Activated T-helper 2 cell treated with anti-CD3 and anti-CD28 coated beads, Interferon-gamma antibody, Interleukin-2, Interleukin-4, amounts not matched to agents 10 μg/mL and 5 μg/mL and 100 μg/mL, durations not matched to agents 14 hours and 24 hours and 36 hours (primary cell): ENCODE results near the gene IL1RAPL1. TPM values are rescaled to one million over a fixed set of nuclear protein-coding genes. Genes with fewer than 3 reads are reported as not detected.

Experiments used
- DNase-seq: peaks from one replicate; pipeline ENCODE4 v3.0.0; 2021; ENCODE audit warnings: low spot score
- H3K27ac Mint-ChIP-seq: one replicate; pipeline ENCODE4 v1.8.0; 2021; ENCODE audit warnings: mixed read lengths
- H3K27me3 Mint-ChIP-seq: one replicate; pipeline ENCODE4 v1.8.0; 2021; ENCODE audit warnings: low read depth, mixed read lengths
- H3K36me3 Mint-ChIP-seq: one replicate; pipeline ENCODE4 v1.8.0; 2021; ENCODE audit warnings: low read depth, mixed read lengths
- H3K4me1 Mint-ChIP-seq: one replicate; pipeline ENCODE4 v1.8.0; 2021; ENCODE audit warnings: low read depth, mixed read lengths
- H3K4me3 Mint-ChIP-seq: one replicate; pipeline ENCODE4 v1.8.0; 2021; ENCODE audit warnings: low read depth, mild to moderate bottlenecking, moderate library complexity, mixed read lengths
- H3K9me3 Mint-ChIP-seq: one replicate; pipeline ENCODE4 v1.8.0; 2021; ENCODE audit warnings: mixed read lengths
- intact Hi-C: fragments of 100-400 bp; cut with micrococcal nuclease; formaldehyde crosslinking; loops from one replicate; pipeline ENCODE4 v1.15.1; 2023
- total RNA-seq: library from RNA; stranded (reverse); gene quantifications from 2 replicates; pipeline ENCODE4 v1.2.3, GENCODE V29; 2022

IL1RAPL1 gene
- total RNA-seq, 1 donor from 2014 or later = not detected

DNA sequence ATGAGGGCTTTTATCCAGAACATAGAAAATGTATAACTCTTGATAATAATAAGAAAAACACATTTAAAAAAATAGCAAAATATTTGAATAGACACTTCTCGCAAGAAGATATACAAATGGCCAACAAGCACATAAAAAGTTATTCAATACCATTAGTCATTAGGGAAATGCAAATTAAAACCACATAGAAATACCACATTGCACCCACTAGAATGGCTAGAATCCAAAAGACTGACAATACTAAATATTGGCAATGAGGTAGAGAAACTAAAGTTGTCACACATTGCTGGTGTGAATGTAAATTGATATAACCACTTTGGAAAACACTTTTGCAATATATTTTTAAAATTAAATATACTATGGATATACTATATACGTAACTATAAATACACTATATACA, 873.8 kb downstream of the IL1RAPL1 start:
- H3K4me1 Mint-ChIP-seq = no peaks in the 10 kb centered on the region
- no peak overlapping the region for H3K4me3 Mint-ChIP-seq
- H3K36me3 Mint-ChIP-seq = no peaks in the 10 kb centered on the region
- no peak overlapping the region for H3K27ac Mint-ChIP-seq
- no peak for DNase-seq
- H3K9me3 Mint-ChIP-seq = peaks cover 7% of the 10 kb centered on the region
- no peaks in the 10 kb centered on the region for H3K27me3 Mint-ChIP-seq
- intact Hi-C loops = no loop called here

DNA sequence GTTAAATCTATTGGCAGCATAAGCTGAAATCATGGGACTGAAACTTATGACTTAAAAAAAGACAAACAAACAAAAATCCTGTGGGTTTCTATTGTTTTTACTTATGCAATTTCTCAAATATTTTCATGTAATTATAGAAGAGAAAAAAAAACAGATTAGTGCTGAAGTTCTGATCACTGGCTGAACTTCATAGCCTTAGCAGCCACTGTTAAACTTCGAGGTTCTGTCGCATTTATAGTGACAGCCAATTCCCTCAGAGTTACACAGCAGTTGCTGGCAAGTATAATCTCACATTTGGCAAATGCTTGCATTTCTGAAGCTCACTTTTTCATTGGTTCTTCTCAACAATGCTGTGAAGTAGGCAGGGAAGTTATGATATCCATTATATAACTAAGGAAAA, 879.2 kb downstream of the IL1RAPL1 start:
- intact Hi-C loops = no loop called here
- H3K9me3 Mint-ChIP-seq = no peaks in the 10 kb centered on the region
- no peaks in the 10 kb centered on the region for H3K4me1 Mint-ChIP-seq
- no peaks in the 10 kb centered on the region for H3K27me3 Mint-ChIP-seq
- H3K27ac Mint-ChIP-seq = no peak overlapping the region
- H3K36me3 Mint-ChIP-seq = no peaks in the 10 kb centered on the region
- no peak for DNase-seq
- H3K4me3 Mint-ChIP-seq = no peak overlapping the region

GRCh38 chrX:29468911-29469494, 881.8 kb downstream of the IL1RAPL1 start:
- Mint-ChIP-seq H3K36me3 (no peaks in the 10 kb centered on the region), H3K4me3 (no peak overlapping the region), H3K27me3 (no peaks in the 10 kb centered on the region), H3K4me1 (no peaks in the 10 kb centered on the region), H3K9me3 (no peaks in the 10 kb centered on the region), H3K27ac (no peak overlapping the region)
- DNase-seq = no peak
- intact Hi-C loops = no loop called here

- H3K27ac Mint-ChIP-seq = no peak overlapping the region
- no peaks in the 10 kb centered on the region for H3K27me3 Mint-ChIP-seq
Measured at GRCh38 chrX:29470030-29470429, 882.8 kb downstream of the IL1RAPL1 start.

GRCh38 chrX:29471829-29472228, 884.6 kb downstream of the IL1RAPL1 start:
- H3K9me3 Mint-ChIP-seq = no peaks in the 10 kb centered on the region
- H3K36me3 Mint-ChIP-seq = no peaks in the 10 kb centered on the region
- H3K27ac Mint-ChIP-seq = no peak overlapping the region
- H3K4me3 Mint-ChIP-seq = no peak overlapping the region
- intact Hi-C loops = no loop called here
- H3K4me1 Mint-ChIP-seq = no peaks in the 10 kb centered on the region
- no peak for DNase-seq
- no peaks in the 10 kb centered on the region for H3K27me3 Mint-ChIP-seq

More at GRCh38 chrX:29470030-29470429, 882.8 kb downstream of the IL1RAPL1 start:
- Mint-ChIP-seq H3K4me1 (no peaks in the 10 kb centered on the region), H3K9me3 (no peaks in the 10 kb centered on the region), H3K4me3 (no peak overlapping the region), H3K36me3 (no peaks in the 10 kb centered on the region)
- no peak for DNase-seq
- intact Hi-C loops = no loop called here

DNA sequence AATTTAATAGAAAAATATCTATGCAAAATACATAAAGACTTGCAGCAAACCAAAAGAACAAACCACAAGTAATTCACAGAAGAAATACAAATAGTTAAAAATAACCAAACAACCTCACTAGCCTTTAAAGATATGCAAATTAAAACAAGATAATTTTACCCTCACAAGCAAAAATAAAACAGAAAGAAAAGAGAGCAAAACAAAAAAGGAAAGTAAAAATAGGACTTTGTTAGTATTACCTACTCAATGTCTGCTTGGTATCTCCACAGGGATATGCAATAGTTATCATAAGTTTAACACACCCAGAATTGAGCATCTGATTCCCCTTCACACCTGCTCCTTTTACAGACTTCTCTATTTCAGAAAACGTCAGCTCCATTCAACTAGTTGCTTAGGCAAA, 890.6 kb downstream of the IL1RAPL1 start:
- no peaks in the 10 kb centered on the region for H3K4me1 Mint-ChIP-seq
- H3K36me3 Mint-ChIP-seq = no peaks in the 10 kb centered on the region
- H3K4me3 Mint-ChIP-seq = no peak overlapping the region
- DNase-seq = no peak
- H3K9me3 Mint-ChIP-seq = no peaks in the 10 kb centered on the region
- no peak overlapping the region for H3K27ac Mint-ChIP-seq
- intact Hi-C loops = no loop called here
- no peaks in the 10 kb centered on the region for H3K27me3 Mint-ChIP-seq

GRCh38 chrX:29478336-29479069, 891.3 kb downstream of the IL1RAPL1 start:
- H3K36me3 Mint-ChIP-seq = no peaks in the 10 kb centered on the region
- intact Hi-C loops = no loop called here

DNA sequence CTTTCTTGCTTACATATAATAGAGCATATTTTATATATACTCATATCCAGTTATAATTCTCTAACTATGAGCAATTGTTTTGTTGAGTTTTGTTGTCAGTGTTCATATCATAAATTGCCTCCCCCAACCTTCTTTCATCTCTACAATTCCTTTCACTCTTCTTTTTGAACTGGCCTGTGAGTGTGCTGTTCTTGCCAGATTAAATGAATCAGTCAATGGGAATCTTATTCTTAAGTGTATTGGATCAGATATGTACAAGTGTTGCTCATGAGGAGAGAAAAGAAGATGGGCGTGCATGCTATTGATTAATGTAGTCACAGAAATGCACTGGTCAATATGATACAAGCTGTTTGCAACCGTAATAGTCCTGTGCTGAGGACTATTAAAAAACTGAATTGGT, 900.0 kb downstream of the IL1RAPL1 start:
- Mint-ChIP-seq H3K36me3 (no peaks in the 10 kb centered on the region), H3K9me3 (peaks cover 4% of the 10 kb centered on the region), H3K27me3 (no peaks in the 10 kb centered on the region), H3K27ac (no peak overlapping the region), H3K4me3 (no peak overlapping the region), H3K4me1 (no peaks in the 10 kb centered on the region)
- no peak for DNase-seq
- intact Hi-C loops = no loop called here

More at GRCh38 chrX:29478336-29479069, 891.3 kb downstream of the IL1RAPL1 start:
- no peaks in the 10 kb centered on the region for H3K9me3 Mint-ChIP-seq
- no peak for DNase-seq
- no peak overlapping the region for H3K4me3 Mint-ChIP-seq
- H3K27ac Mint-ChIP-seq = no peak overlapping the region
- no peaks in the 10 kb centered on the region for H3K4me1 Mint-ChIP-seq
- H3K27me3 Mint-ChIP-seq = no peaks in the 10 kb centered on the region

DNA sequence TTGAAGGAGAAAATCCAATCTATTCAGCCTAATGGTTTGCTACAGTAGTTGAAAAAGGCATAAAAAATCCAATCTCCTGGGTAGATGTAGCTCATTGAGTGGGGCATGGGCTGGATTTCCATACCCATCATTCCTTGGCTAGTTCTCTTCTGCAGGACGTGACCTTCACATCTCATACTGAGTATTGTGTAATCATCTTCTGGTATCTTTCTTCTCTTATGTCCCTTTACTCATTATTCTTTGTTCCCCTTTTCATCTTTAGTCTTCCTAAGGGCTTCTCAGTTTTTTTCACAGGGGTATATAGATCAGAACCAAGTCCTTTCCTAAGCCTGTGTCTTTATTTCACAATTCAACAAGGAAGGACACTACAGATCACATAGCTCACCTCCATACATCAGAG, 900.5 kb downstream of the IL1RAPL1 start:
- Mint-ChIP-seq H3K27me3 (no peaks in the 10 kb centered on the region), H3K4me3 (no peak overlapping the region), H3K27ac (no peak overlapping the region), H3K4me1 (no peaks in the 10 kb centered on the region), H3K36me3 (no peaks in the 10 kb centered on the region), H3K9me3 (peaks cover 4% of the 10 kb centered on the region)
- intact Hi-C loops = no loop called here
- no peak for DNase-seq

- no peak for DNase-seq
- no peak overlapping the region for H3K27ac Mint-ChIP-seq
- H3K9me3 Mint-ChIP-seq = peaks cover 4% of the 10 kb centered on the region
- intact Hi-C loops = no loop called here
- no peak overlapping the region for H3K4me3 Mint-ChIP-seq
- H3K36me3 Mint-ChIP-seq = no peaks in the 10 kb centered on the region
- no peaks in the 10 kb centered on the region for H3K4me1 Mint-ChIP-seq
- no peaks in the 10 kb centered on the region for H3K27me3 Mint-ChIP-seq
Measured at GRCh38 chrX:29488919-29489318, 901.7 kb downstream of the IL1RAPL1 start.

GRCh38 chrX:29490606-29491005, 903.4 kb downstream of the IL1RAPL1 start:
- no peak for DNase-seq
- no peaks in the 10 kb centered on the region for H3K27me3 Mint-ChIP-seq
- H3K27ac Mint-ChIP-seq = no peak overlapping the region
- no peaks in the 10 kb centered on the region for H3K36me3 Mint-ChIP-seq
- H3K9me3 Mint-ChIP-seq = no peaks in the 10 kb centered on the region
- H3K4me3 Mint-ChIP-seq = no peak overlapping the region
- H3K4me1 Mint-ChIP-seq = no peaks in the 10 kb centered on the region
- intact Hi-C loops = no loop called here

DNA sequence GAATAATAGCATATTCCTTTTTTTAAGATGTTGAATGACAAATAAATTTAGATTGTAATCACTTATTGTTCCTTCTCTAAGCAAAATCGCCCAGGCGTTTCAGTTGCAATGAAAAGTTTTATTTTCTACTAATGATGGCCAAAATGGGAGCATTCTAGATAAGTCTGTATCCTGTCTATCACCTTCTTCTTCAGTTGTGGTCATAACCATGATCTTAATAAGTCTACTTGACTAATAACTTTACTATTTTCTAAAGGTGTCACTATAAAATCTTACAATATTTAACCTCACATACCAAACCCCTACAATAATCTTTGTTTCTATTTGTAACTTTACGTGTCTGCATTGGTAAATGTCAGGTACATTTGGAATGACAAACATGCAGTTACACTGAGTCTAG, 904.4 kb downstream of the IL1RAPL1 start:
- intact Hi-C loops = no loop called here
- no peak for DNase-seq
- no peaks in the 10 kb centered on the region for H3K36me3 Mint-ChIP-seq
- no peak overlapping the region for H3K27ac Mint-ChIP-seq
- no peaks in the 10 kb centered on the region for H3K9me3 Mint-ChIP-seq
- no peaks in the 10 kb centered on the region for H3K27me3 Mint-ChIP-seq
- no peaks in the 10 kb centered on the region for H3K4me1 Mint-ChIP-seq
- no peak overlapping the region for H3K4me3 Mint-ChIP-seq

- intact Hi-C loops = no loop called here
Measured at GRCh38 chrX:29496636-29497180, 909.5 kb downstream of the IL1RAPL1 start.

More at GRCh38 chrX:29496636-29497180, 909.5 kb downstream of the IL1RAPL1 start:
- H3K9me3 Mint-ChIP-seq = peaks cover 3% of the 10 kb centered on the region
- no peak overlapping the region for H3K27ac Mint-ChIP-seq
- DNase-seq = no peak
- no peak overlapping the region for H3K4me3 Mint-ChIP-seq
- no peaks in the 10 kb centered on the region for H3K27me3 Mint-ChIP-seq
- H3K36me3 Mint-ChIP-seq = no peaks in the 10 kb centered on the region
- H3K4me1 Mint-ChIP-seq = no peaks in the 10 kb centered on the region
